ENCODE data around the gene CHD2.

DNA sequence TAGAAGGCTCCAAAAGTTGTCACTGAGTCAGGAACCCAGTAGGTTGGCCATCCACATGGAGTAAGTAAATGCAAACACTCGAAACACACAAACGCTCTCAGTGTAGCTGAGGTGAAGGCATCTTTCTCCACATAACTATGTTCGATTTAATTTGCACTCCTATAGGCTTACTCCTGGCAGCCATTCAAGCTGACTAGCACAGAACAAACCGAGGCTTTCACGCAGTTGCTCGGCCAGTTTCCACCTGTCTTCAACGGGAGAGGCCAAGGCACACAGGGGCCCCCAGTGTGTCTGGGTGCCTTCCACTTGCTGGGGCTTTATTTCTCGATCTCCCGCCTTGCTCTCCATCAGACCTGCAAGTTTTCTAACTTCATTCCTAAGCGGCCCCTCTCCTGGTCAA lies 170.0 kb downstream of the CHD2 start:
- TF ChIP-seq TAF1 (IDR thresholded peaks at IDR 0.05; ENCODE audit: borderline replicate concordance, insufficient read depth, low read length): no peak
- TF ChIP-seq POLR2AphosphoS5 (IDR thresholded peaks at IDR 0.05; ENCODE audit: low read depth, low read length): no peak

Data from PFSK-1 (cell line).